ENCODE data around the gene CCDC117. TPM values are rescaled to one million over a fixed set of nuclear protein-coding genes. Genes with fewer than 3 reads are reported as not detected.

CCDC117 gene
- total RNA-seq, 1 experiment from 2014 or later: 18.1 TPM

DNA sequence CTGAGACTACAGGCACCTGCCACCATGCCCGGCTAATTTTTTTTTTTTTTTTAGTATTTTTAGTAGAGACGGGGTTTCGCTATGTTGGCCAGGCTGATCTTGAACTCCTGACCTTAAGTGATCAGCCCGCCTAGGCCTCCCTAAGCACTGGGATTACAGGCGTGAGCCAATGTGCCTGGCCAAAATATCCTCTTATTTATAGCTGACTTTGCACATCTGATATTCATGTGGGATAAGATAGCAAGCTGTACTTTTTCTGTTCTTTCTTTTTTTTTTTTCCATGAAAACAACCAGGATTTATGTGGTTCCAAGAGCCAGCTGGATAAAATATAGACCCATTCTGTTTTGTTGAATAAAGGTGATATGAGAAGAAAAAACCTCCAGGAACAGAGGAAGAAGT is 40.0 kb downstream of the CCDC117 start:
- ChIA-PET CTCF (no interaction called here), POLR2A (no interaction called here)
- BruUV-seq (replicated peaks): no TSS peak
- no peak for ATAC-seq
- TF ChIP-seq TCF7L2 (IDR thresholded peaks at IDR 0.05; ENCODE audit: low read depth, low read length): no peak
- TF ChIP-seq SIN3A (IDR thresholded peaks at IDR 0.05; ENCODE audit: borderline replicate concordance, insufficient read depth, low read depth, low read length): no peak
- TF ChIP-seq, protein P1, sequence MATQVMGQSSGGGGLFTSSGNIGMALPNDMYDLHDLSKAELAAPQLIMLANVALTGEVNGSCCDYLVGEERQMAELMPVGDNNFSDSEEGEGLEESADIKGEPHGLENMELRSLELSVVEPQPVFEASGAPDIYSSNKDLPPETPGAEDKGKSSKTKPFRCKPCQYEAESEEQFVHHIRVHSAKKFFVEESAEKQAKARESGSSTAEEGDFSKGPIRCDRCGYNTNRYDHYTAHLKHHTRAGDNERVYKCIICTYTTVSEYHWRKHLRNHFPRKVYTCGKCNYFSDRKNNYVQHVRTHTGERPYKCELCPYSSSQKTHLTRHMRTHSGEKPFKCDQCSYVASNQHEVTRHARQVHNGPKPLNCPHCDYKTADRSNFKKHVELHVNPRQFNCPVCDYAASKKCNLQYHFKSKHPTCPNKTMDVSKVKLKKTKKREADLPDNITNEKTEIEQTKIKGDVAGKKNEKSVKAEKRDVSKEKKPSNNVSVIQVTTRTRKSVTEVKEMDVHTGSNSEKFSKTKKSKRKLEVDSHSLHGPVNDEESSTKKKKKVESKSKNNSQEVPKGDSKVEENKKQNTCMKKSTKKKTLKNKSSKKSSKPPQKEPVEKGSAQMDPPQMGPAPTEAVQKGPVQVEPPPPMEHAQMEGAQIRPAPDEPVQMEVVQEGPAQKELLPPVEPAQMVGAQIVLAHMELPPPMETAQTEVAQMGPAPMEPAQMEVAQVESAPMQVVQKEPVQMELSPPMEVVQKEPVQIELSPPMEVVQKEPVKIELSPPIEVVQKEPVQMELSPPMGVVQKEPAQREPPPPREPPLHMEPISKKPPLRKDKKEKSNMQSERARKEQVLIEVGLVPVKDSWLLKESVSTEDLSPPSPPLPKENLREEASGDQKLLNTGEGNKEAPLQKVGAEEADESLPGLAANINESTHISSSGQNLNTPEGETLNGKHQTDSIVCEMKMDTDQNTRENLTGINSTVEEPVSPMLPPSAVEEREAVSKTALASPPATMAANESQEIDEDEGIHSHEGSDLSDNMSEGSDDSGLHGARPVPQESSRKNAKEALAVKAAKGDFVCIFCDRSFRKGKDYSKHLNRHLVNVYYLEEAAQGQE (IDR thresholded peaks at IDR 0.05; ENCODE audit: insufficient read depth in 1 of 2, low read depth in 2 of 2, low read length in 1 of 2): no peak
- no peak for TF ChIP-seq POLR2AphosphoS5 (IDR thresholded peaks at IDR 0.05; ENCODE audit: low read depth, low read length)
- no peak for TF ChIP-seq CTCF (IDR thresholded peaks at IDR 0.05)
- no peaks in the 10 kb centered on the region for H3K27me3 ChIP-seq (ENCODE audit: control insufficient read depth, insufficient read depth, low read length)
- no peak overlapping the region for H3K4me3 ChIP-seq (ENCODE audit: low read depth in 2 of 2, low read length in 2 of 2)
- no peaks in the 10 kb centered on the region for H3K36me3 ChIP-seq (ENCODE audit: control insufficient read depth, insufficient read depth, low read length)
- in situ Hi-C loops (cut with HindIII; ENCODE audit: low pct_unique_long_range_greater_than_20kb, low sequenced_read_pairs): no loop called here
- H3K27ac ChIP-seq (ENCODE audit: low read length): no peak overlapping the region
- DNase-seq (ENCODE audit: low read depth, low spot score): no peak
- intact Hi-C loops (cut with micrococcal nuclease; ENCODE audit: unreplicated experiment): no loop called here
- H3K9me3 ChIP-seq (ENCODE audit: control insufficient read depth, insufficient read depth, low read depth, low read length): no peaks in the 10 kb centered on the region
- no peaks in the 10 kb centered on the region for H3K4me1 ChIP-seq (ENCODE audit: control insufficient read depth, insufficient read depth, low read length)

GRCh38 chr22:28813772-28814518 is 41.5 kb downstream of the CCDC117 start:
- Histone ChIP-seq H3K4me3 (ENCODE audit: low read depth in 2 of 2, low read length in 2 of 2) (no peak overlapping the region), H3K36me3 (ENCODE audit: control insufficient read depth, insufficient read depth, low read length) (no peaks in the 10 kb centered on the region), H3K27me3 (ENCODE audit: control insufficient read depth, insufficient read depth, low read length) (no peaks in the 10 kb centered on the region), H3K4me1 (ENCODE audit: control insufficient read depth, insufficient read depth, low read length) (no peaks in the 10 kb centered on the region), H3K9me3 (ENCODE audit: control insufficient read depth, insufficient read depth, low read depth, low read length) (no peaks in the 10 kb centered on the region), H3K27ac (ENCODE audit: low read length) (no peak overlapping the region)
- ChIA-PET CTCF (interaction anchor here (0.6 kb wide), 1 partner anchor 14 kb away, joined by 3 read pairs; no protein-coding TSS in a partner anchor), POLR2A (no interaction called here)
- TF ChIP-seq TCF7L2 (IDR thresholded peaks at IDR 0.05; ENCODE audit: low read depth, low read length) (no peak), CTCF (IDR thresholded peaks at IDR 0.05) (no peak), SIN3A (IDR thresholded peaks at IDR 0.05; ENCODE audit: borderline replicate concordance, insufficient read depth, low read depth, low read length) (no peak), POLR2AphosphoS5 (IDR thresholded peaks at IDR 0.05; ENCODE audit: low read depth, low read length) (no peak)
- TF ChIP-seq, protein P1 (IDR thresholded peaks at IDR 0.05; ENCODE audit: insufficient read depth in 1 of 2, low read depth in 2 of 2, low read length in 1 of 2): no peak
- no TSS peak for BruUV-seq (replicated peaks)
- intact Hi-C loops (cut with micrococcal nuclease; ENCODE audit: unreplicated experiment) (no loop called here), in situ Hi-C loops (cut with HindIII; ENCODE audit: low pct_unique_long_range_greater_than_20kb, low sequenced_read_pairs) (no loop called here)
- no peak for ATAC-seq
- DNase-seq (ENCODE audit: low read depth, low spot score): no peak

All from Panc1 (cell line).